H9 (cell line): ENCODE measurements around the gene CEP170B. TPM values are rescaled to one million over a fixed set of nuclear protein-coding genes. Genes with fewer than 3 reads are reported as not detected.

ENCODE experiments used
- DNase-seq: peaks from one replicate; pipeline ENCODE4 v3.0.0-alpha.2; 2017
- H2AFZ ChIP-seq: one replicate; pipeline ENCODE4 v1.6.1; 2013; ENCODE audit warnings: mild to moderate bottlenecking, low read length, control low read depth, moderate library complexity
- H2AK5ac ChIP-seq: 2 replicates; pipeline ENCODE4 v1.6.1; 2013; ENCODE audit warnings: low read length, control low read depth, mixed read lengths; ENCODE audit not compliant: insufficient read length
- H2BK120ac ChIP-seq: one replicate; pipeline ENCODE4 v1.6.1; 2013; ENCODE audit warnings: low read depth, mild to moderate bottlenecking, low read length, control low read depth, inconsistent platforms; ENCODE audit not compliant: poor library complexity, severe bottlenecking
- H2BK12ac ChIP-seq: 2 replicates; pipeline ENCODE4 v1.6.1; 2013; ENCODE audit warnings: low read length, control low read depth, mixed read lengths, low read depth; ENCODE audit not compliant: insufficient read length
- H2BK15ac ChIP-seq: 2 replicates; pipeline ENCODE4 v1.6.1; 2013; ENCODE audit warnings: low read depth, low read length, control low read depth
- H2BK20ac ChIP-seq: one replicate; pipeline ENCODE4 v1.6.1; 2013; ENCODE audit warnings: low read depth, mild to moderate bottlenecking, low read length, control low read depth, inconsistent platforms; ENCODE audit not compliant: poor library complexity, severe bottlenecking
- H2BK5ac ChIP-seq: 2 replicates; pipeline ENCODE4 v1.6.1; 2013; ENCODE audit warnings: low read length, control low read depth, mixed read lengths; ENCODE audit not compliant: insufficient read length
- H3K14ac ChIP-seq: 2 replicates; pipeline ENCODE4 v1.6.1; 2013; ENCODE audit warnings: low read length, control low read depth; ENCODE audit not compliant: insufficient read depth
- H3K18ac ChIP-seq: 2 replicates; pipeline ENCODE4 v1.6.1; 2013; ENCODE audit warnings: low read depth, mild to moderate bottlenecking, mixed read lengths, low read length, control low read depth; ENCODE audit not compliant: insufficient read length
- H3K23ac ChIP-seq: 2 replicates; pipeline ENCODE4 v1.6.1; 2013; ENCODE audit warnings: low read length, control low read depth, mixed read lengths, low read depth; ENCODE audit not compliant: insufficient read length
- H3K23me2 ChIP-seq: 2 replicates; pipeline ENCODE4 v1.6.1; 2013; ENCODE audit warnings: low read depth, mild to moderate bottlenecking, mixed read lengths, low read length, control low read depth; ENCODE audit not compliant: insufficient read length, poor library complexity, severe bottlenecking
- H3K27ac ChIP-seq: 2 replicates; pipeline ENCODE4 v1.5.1; 2013; ENCODE audit warnings: low read length, control low read depth, mixed read lengths, low read depth; ENCODE audit not compliant: insufficient read length
- H3K27me3 ChIP-seq: 2 replicates; pipeline ENCODE4 v1.6.1; 2013; ENCODE audit warnings: low read length, control low read depth, inconsistent platforms; ENCODE audit not compliant: insufficient read depth
- H3K4ac ChIP-seq: 2 replicates; pipeline ENCODE4 v1.6.1; 2013; ENCODE audit warnings: low read depth, mild to moderate bottlenecking, control low read depth, inconsistent platforms, low read length, moderate library complexity
- H3K4me1 ChIP-seq: 2 replicates; pipeline ENCODE4 v1.6.1; 2013; ENCODE audit warnings: low read length, control low read depth, inconsistent platforms; ENCODE audit not compliant: insufficient read depth
- H3K4me2 ChIP-seq: 2 replicates; pipeline ENCODE4 v1.6.1; 2013; ENCODE audit warnings: low read length, control low read depth, mixed read lengths; ENCODE audit not compliant: insufficient read length, insufficient read depth
- H3K56ac ChIP-seq: 2 replicates; pipeline ENCODE4 v1.6.1; 2013; ENCODE audit warnings: low read depth, mild to moderate bottlenecking, mixed read lengths, low read length, control low read depth; ENCODE audit not compliant: insufficient read length
- H3K79me1 ChIP-seq: 2 replicates; pipeline ENCODE4 v1.6.1; 2013; ENCODE audit warnings: low read depth, mild to moderate bottlenecking, moderate library complexity, low read length, control low read depth, inconsistent platforms; ENCODE audit not compliant: insufficient read depth, poor library complexity, severe bottlenecking
- H3K79me2 ChIP-seq: 2 replicates; pipeline ENCODE4 v1.6.1; 2013; ENCODE audit warnings: low read length, control low read depth, inconsistent platforms; ENCODE audit not compliant: insufficient read depth
- H3K9ac ChIP-seq: 2 replicates; pipeline ENCODE4 v1.6.1; 2013; ENCODE audit warnings: low read length, control low read depth, mixed read lengths; ENCODE audit not compliant: insufficient read length; ENCODE audit errors: extremely low read depth
- H3K9me3 ChIP-seq: one replicate; pipeline ENCODE4 v1.6.1; 2013; ENCODE audit warnings: low read depth, low read length, inconsistent platforms; ENCODE audit not compliant: control insufficient read depth
- H3T11ph ChIP-seq: one replicate; pipeline ENCODE4 v1.6.1; 2013; ENCODE audit warnings: mild to moderate bottlenecking, low read length, control low read depth, inconsistent platforms
- H4K20me1 ChIP-seq: one replicate; pipeline ENCODE4 v1.6.1; 2013; ENCODE audit not compliant: control insufficient read depth, insufficient read length, insufficient read depth
- H4K5ac ChIP-seq: 2 replicates; pipeline ENCODE4 v1.6.1; 2013; ENCODE audit warnings: low read depth, mild to moderate bottlenecking, mixed read lengths, low read length, control low read depth; ENCODE audit not compliant: insufficient read length
- H4K8ac ChIP-seq: replicated peaks from 2 replicates; pipeline ENCODE4 v1.6.1; 2013; ENCODE audit warnings: low read length, control low read depth, mixed read lengths, low read depth; ENCODE audit not compliant: insufficient read length
- H4K91ac ChIP-seq: 2 replicates; pipeline ENCODE4 v1.6.1; 2013; ENCODE audit warnings: low read depth, mild to moderate bottlenecking, moderate library complexity, mixed read lengths, low read length, control low read depth; ENCODE audit not compliant: insufficient read length
- H3K27ac Mint-ChIP-seq, 3 experiments: 2 replicates in 2 of 3; 3 replicates in 1 of 3; pipeline ENCODE4 v1.8.0; 2020 to 2021; ENCODE audit warnings: mixed read lengths in 3 of 3, mild to moderate bottlenecking in 1 of 3, moderate library complexity in 1 of 3
- H3K27me3 Mint-ChIP-seq: 2 replicates; pipeline ENCODE4 v1.8.0; 2021; ENCODE audit warnings: low read depth, mild to moderate bottlenecking, moderate library complexity, mixed read lengths
- H3K36me3 Mint-ChIP-seq, 3 experiments: 2 replicates in 2 of 3; 3 replicates in 1 of 3; pipeline ENCODE4 v1.8.0; 2020 to 2021; ENCODE audit warnings: low read depth in 3 of 3, mixed read lengths in 3 of 3; ENCODE audit not compliant: insufficient read depth in 1 of 3
- H3K4me1 Mint-ChIP-seq, 2 experiments: 2 replicates each; pipeline ENCODE4 v1.8.0; 2020; ENCODE audit warnings: mixed read lengths in 2 of 2
- H3K4me3 Mint-ChIP-seq, 2 experiments: 2 replicates in 1 of 2; 3 replicates in 1 of 2; pipeline ENCODE4 v1.8.0; 2020 to 2021; ENCODE audit warnings: mild to moderate bottlenecking in 2 of 2, mixed read lengths in 2 of 2, moderate library complexity in 1 of 2
- H3K9me3 Mint-ChIP-seq, 2 experiments: 2 replicates in 1 of 2; 3 replicates in 1 of 2; pipeline ENCODE4 v1.8.0; 2020; ENCODE audit warnings: mild to moderate bottlenecking in 2 of 2, mixed read lengths in 2 of 2, moderate library complexity in 1 of 2
- WGBS: extraction: QIAGEN DNeasy Blood & Tissue Kit; methylation state at CpG from one replicate; pipeline ENCODE4 v1.1.7; 2013; ENCODE audit warnings: missing lambda C conversion rate, low lambda C conversion rate, mixed read lengths; ENCODE audit not compliant: insufficient read length; ENCODE audit errors: extremely low coverage; 5-methylcytosine and 5-hydroxymethylcytosine counted together
- total RNA-seq: library from RNA; stranded (reverse); gene quantifications from 2 replicates; pipeline ENCODE4 v1.2.1, GENCODE V29; 2021
- TF ChIP-seq, protein P1 (sequence below): fragments of 200-600 bp; sonication (generic); conservative IDR thresholded peaks from 3 replicates; pipeline ENCODE4 v1.8.0; 2021; ENCODE audit warnings: antibody characterized with exemption, mild to moderate bottlenecking

The CEP170B gene
- total RNA-seq, 1 experiment from 2014 or later, result 28.8 TPM

DNA sequence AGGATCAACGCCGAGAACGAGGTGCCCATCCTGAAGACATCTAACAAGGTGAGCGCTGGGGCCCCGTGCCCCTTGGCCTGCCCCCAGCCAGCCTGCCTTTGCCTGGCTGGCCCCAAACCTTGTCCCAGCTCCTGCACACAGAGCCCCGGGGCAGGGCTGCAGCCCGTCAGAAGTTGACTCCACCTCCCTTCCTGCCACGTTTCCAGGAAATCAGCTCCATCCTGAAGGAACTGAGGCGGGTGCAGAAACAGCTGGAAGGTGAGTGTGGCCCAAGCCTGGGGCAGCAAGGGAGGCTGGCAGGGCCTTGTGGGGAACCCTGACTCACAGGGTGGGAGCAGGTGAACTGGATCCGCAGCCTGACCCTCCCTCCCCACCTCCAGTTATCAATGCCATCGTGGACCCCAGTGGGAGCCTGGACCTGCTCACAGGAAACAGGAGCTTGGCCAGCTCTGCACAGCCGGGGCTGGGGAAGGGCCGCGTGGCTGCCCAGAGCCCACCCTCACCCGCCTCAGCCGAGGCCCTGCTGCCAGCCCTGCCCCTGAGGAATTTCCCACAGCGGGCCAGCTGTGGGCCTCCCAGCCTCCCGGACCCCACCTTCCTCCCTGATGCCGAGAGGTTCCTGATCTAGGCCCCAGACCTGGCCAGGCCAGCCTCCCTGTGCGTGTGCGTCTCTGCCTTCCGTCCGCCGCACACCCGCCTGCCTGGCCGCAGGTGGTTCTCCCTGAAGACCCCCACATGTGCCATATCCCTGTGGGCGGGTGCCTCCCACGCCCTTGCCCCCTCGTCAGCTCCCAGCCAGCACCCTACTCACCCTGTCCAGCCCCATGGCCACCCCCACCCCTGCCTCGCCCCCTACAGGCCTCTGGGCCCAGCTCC lies 29.5 kb downstream of the CEP170B start:
- peaks cover 2 to 8% of the 10 kb centered on the region in 2 experiments for H3K4me1 Mint-ChIP-seq

More for the DNA sequence above, 29.5 kb downstream of the CEP170B start:
- Histone ChIP-seq H3K4ac (no peak overlapping the region), H2AK5ac (no peak overlapping the region), H3K9me3 (no peaks in the 10 kb centered on the region), H3K79me1 (no peaks in the 10 kb centered on the region), H3T11ph (no peak overlapping the region), H2AFZ (no peak overlapping the region), H3K79me2 (no peaks in the 10 kb centered on the region), H2BK5ac (no peak overlapping the region), H4K91ac (no peak overlapping the region), H3K23me2 (no peaks in the 10 kb centered on the region), H3K18ac (no peak overlapping the region), H4K20me1 (no peaks in the 10 kb centered on the region), H2BK120ac (no peak overlapping the region), H3K4me2 (no peak overlapping the region), H3K4me1 (no peaks in the 10 kb centered on the region), H2BK12ac (no peak overlapping the region), H4K5ac (no peak overlapping the region), H3K23ac (no peak overlapping the region), H3K56ac (no peak overlapping the region), H3K27ac (no peak overlapping the region), H3K27me3 (no peaks in the 10 kb centered on the region), H4K8ac (no peak overlapping the region), H2BK20ac (no peak overlapping the region), H3K9ac (no peak overlapping the region), H3K14ac (no peak overlapping the region), H2BK15ac (no peak overlapping the region)
- WGBS, result no CpG with 5 or more reads among the region's 30 CpGs
- TF ChIP-seq, protein P1, sequence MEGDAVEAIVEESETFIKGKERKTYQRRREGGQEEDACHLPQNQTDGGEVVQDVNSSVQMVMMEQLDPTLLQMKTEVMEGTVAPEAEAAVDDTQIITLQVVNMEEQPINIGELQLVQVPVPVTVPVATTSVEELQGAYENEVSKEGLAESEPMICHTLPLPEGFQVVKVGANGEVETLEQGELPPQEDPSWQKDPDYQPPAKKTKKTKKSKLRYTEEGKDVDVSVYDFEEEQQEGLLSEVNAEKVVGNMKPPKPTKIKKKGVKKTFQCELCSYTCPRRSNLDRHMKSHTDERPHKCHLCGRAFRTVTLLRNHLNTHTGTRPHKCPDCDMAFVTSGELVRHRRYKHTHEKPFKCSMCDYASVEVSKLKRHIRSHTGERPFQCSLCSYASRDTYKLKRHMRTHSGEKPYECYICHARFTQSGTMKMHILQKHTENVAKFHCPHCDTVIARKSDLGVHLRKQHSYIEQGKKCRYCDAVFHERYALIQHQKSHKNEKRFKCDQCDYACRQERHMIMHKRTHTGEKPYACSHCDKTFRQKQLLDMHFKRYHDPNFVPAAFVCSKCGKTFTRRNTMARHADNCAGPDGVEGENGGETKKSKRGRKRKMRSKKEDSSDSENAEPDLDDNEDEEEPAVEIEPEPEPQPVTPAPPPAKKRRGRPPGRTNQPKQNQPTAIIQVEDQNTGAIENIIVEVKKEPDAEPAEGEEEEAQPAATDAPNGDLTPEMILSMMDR, result no peak
- Mint-ChIP-seq H3K36me3 (peaks cover 0 to 1% (median 0%) of the 10 kb centered on the region in 3 experiments; a peak in 2 of 7 replicates), H3K9me3 (peaks cover 0 to 5% of the 10 kb centered on the region in 2 experiments; a peak in 1 of 5 replicates), H3K4me3 (no peak overlapping the region), H3K27me3 (peaks cover 8% of the 10 kb centered on the region), H3K27ac (no peak overlapping the region; a peak in 1 of 7 replicates)
- DNase-seq, result no peak
